Stimulated activated CD4-positive, alpha-beta T cell treated with anti-CD3 and anti-CD28 coated beads, Interleukin-12 subunit alpha, Interleukin-12 subunit beta, amount 100 ng/mL, for 24 hours (primary cell): ENCODE data around the gene PEX19.

ENCODE experiments used
- DNase-seq, 2 experiments: peaks; one replicate each; pipeline ENCODE4 v3.0.0-alpha.2; 2020; ENCODE audit warnings: low read depth in 2 of 2

The PEX19 gene

DNA sequence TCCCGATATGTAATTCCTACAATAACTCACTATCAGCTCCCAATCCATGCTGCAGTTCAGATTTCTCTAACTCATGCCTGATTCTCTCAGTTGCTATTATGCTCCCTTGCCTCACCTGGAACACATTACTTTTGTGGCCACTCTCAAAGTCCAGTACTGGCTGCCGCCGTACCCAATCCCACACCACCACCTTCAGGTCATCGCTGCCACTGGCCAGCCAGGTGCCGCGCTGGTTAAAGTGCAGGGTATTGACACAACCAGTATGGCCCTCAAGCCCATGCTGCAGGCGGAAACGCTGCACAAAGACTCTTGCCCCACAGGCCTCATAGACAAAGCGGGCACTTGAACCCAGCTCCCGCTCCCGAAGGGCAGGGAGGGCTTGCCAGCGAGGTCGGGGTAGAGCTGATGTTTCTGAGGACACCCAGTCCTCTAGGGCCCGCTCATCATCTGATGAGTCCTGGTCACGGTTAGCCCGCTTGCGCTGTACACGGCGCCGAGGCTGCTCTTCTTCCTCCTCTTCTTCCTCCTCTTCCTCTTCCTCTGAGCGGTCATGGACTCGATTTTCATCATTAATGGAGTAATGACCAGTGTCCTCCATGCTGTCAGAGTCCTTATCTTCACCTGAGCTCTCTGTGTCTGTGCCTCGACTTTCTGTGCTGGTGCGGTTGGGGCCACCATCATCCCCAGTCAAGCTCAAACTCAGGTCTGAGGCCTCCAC, 45.2 kb downstream of the PEX19 start:
- no peak for DNase-seq

DNA sequence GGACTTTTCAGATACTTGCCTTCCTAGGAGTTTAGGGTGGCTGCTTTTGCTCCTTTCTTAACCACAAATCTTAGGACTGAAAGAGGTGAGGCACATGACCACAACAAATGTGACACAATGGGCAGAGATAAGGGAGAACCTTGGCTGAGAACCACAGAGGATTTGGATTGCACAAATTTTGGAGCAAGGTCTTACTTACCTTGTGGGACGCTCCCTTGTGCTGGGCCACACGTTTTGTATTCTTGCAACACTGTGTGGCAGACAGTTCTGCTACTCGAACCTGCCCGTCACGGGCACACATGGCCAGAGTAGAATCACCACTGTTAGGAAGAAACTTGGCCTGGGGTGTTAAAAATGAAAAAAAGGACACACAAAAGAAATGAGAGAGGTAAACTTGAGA, 46.5 kb downstream of the PEX19 start:
- DNase-seq, result no peak

DNA sequence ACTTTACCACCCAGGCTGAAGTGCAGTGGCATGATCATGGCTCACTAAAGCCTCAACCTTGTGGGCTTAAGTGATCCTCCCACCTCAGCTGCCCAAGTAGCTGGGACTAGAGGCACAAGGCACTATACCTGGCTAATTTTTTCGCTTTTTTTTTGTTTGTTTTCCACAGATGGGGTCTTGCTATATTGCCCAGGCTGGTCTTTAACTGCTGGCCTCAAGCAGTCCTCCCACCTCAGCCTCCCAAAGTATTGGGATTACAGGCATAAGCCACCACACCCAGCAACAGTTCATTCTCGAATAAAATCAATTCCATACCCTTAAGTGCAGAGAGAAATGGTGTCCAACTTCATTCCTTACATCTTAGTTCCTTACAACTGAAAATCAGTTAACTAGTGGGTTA, 47.4 kb downstream of the PEX19 start:
- no peak for DNase-seq

DNA sequence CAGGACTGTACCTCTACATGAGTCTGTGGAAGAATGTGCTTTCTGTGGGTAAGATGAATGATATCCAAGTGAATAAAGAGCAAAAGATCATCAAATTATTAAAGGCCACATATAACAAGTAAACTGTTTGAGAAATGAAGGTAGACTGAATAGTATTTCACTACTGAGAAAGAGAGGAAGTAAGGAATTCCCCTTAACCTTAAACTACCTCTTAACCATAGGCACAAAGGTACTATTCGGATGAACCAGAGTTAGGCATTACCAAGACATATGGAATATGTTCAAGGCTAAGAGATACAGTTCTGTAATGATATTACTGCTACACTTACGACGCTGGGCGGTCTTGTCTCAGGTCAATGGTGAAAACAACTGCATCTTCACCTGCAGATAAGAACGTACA, 48.1 kb downstream of the PEX19 start:
- DNase-seq, result no peak

DNA sequence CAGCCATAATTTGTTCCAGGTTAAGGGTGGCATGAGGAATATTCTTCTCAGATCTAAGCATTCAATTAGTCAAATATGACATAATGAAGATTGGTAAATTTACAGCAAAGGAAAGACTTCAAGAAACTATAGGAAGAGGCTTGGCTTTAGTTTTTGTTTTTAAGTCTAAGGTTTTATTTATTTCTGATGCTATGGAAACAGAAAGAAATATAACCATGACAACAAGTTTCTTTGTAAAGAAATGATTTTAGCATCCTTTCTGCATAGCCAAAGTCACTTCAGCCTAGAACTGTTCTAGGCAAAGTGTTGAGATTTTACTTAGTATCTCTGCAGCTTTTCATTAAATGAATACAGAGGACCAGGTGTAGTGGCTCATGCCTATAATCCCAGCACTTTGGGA, 52.0 kb downstream of the PEX19 start:
- DNase-seq, result no peak

DNA sequence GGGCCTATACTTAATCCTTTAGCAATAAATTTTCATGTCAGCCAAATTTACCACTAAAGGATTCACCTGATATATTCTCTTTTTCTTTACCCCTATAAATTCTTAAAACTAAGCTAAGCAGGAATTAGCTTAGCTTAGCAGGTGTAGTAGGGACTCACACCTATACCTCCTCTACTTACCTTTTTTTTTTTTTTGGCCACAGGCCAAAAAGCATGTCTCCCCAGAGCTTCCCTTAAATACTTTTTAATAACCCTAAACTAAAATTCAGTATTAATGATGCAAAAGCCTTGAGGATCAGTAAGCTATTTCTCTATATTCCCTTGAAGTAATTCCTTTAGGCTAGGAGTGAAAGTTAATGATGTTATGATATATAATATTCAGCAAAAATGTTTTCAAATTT, 56.5 kb downstream of the PEX19 start:
- DNase-seq, result no peak

DNA sequence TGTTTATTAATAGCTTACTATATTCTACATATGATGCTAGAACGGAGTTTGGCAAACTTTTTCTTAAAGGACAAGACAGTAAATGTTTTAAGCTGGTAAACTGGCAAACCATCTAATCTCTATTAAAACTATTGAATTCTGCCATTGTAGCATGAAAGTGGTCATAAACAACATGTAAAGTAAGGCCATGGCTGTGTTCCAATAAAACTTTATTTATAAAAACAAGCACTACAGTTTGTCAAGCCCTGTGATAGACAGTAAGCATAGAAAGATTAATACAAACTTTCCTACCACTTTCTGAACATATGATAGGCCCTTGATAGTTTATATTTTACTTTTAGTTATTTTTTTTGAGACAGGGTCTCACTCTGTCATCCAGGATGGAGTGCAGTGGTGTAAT, 57.4 kb downstream of the PEX19 start:
- DNase-seq, result no peak

DNA sequence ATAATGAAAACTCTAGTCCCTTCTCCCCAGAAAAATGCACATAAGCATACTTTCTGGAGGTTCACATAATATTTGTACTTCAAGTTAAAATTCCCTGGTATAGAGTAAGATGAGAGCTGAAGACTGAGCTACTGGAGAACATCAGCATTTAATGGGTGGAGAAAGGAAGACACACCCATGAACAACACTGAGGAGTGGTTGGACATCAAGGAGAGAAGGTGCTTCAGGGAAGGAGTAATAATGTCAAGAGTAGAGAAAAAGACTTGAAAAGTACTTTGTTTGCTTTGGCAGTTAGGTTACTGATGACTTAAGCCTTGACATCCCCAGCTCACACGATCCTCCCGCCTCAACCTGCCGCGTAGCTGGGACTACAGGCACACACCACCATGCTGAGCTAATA, 57.9 kb downstream of the PEX19 start:
- no peak for DNase-seq
